GM12872 (cell line): ENCODE results near the gene RBM18.

Source experiments
- CTCF ChIP-seq: IDR thresholded peaks from 3 replicates; pipeline ENCODE4 v1.5.1; 2011; ENCODE audit warnings: low read depth, mild to moderate bottlenecking, low read length, moderate library complexity; ENCODE audit not compliant: insufficient read depth

RBM18 gene

GRCh38 chr9:122264360-122265148 lies at the start of gene RBM18, which contains the start of gene MRRF:
TSS of gene RBM18 (minus strand) at chr9:122264840. CDS start at chr9:122261492, 3,348 bp downstream.
TSS of gene MRRF (plus strand) at chr9:122264882. CDS start at chr9:122270892, 6,010 bp downstream.
- no peak for TF ChIP-seq CTCF

GRCh38 chr9:122314165-122314564 lies 49.5 kb upstream of the RBM18 start:
- no peak for TF ChIP-seq CTCF

- no peak for TF ChIP-seq CTCF
Observed at GRCh38 chr9:122309861-122310260, 45.2 kb upstream of the RBM18 start.

GRCh38 chr9:122307925-122308324 lies 43.3 kb upstream of the RBM18 start:
- TF ChIP-seq CTCF = no peak

GRCh38 chr9:122307061-122307460 lies 42.4 kb upstream of the RBM18 start:
- TF ChIP-seq CTCF = no peak

GRCh38 chr9:122302237-122303093 lies 37.8 kb upstream of the RBM18 start:
- TF ChIP-seq CTCF = no peak

GRCh38 chr9:122297512-122297911 lies 32.9 kb upstream of the RBM18 start:
- TF ChIP-seq CTCF = no peak
